Endothelial cell of umbilical vein (primary cell): ENCODE results near the gene CNNM4. TPM values are rescaled to one million over a fixed set of nuclear protein-coding genes. Genes with fewer than 3 reads are reported as not detected.

Source experiments
- BruUV-seq: library from RNA; stranded (reverse); fragments of 400-500 nt; replicated peaks from 2 replicates; lab custom pipeline; 2021; lab: Mats Ljungman, UMichigan
- CTCF ChIA-PET: fragments of 300-600, 350-600 bp; sonication (Branson Sonifier 250); formaldehyde crosslinking; loops from one replicate; lab custom pipeline; 2021; ENCODE audit warnings: antibody characterized with exemption, inconsistent platforms; lab: Charles Lee
- POLR2A ChIA-PET: fragments of 300-600, 350-600 bp; sonication (Branson Sonifier 250); formaldehyde crosslinking; loops from one replicate; lab custom pipeline; 2021; ENCODE audit warnings: antibody characterized with exemption, inconsistent platforms; lab: Charles Lee
- DNase-seq: peaks from one replicate; pipeline ENCODE4 v3.0.0-alpha.2; 2011; ENCODE audit warnings: low read depth, low spot score
- FAIRE-seq: peaks from 2 replicates; lab custom pipeline; 2011; peaks lifted over from hg19 to GRCh38; lab: Jason Lieb, UNC
- H2AFZ ChIP-seq: 2 replicates; pipeline ENCODE4 v1.6.0; 2012; ENCODE audit warnings: low read depth, low read length, control low read depth, inconsistent platforms
- H3K27ac ChIP-seq: 2 replicates; pipeline ENCODE4 v1.5.1; 2011; ENCODE audit warnings: low read depth, mild to moderate bottlenecking, control low read depth, low read length, moderate library complexity; ENCODE audit not compliant: insufficient read depth
- H3K27me3 ChIP-seq, 2 experiments: 2 replicates each; pipeline versions ENCODE4 v1.6.0 to v1.6.1; 2011; ENCODE audit warnings: low read length in 2 of 2, mixed read lengths in 1 of 2; ENCODE audit not compliant: control insufficient read depth in 2 of 2, insufficient read depth in 2 of 2
- H3K36me3 ChIP-seq, 2 experiments: 2 replicates in 1 of 2; 3 replicates in 1 of 2; pipeline ENCODE4 v1.5.1; 2011; ENCODE audit warnings: low read length in 2 of 2, mild to moderate bottlenecking in 1 of 2, moderate library complexity in 1 of 2; ENCODE audit not compliant: control insufficient read depth in 2 of 2, insufficient read depth in 2 of 2; ENCODE audit errors: extremely low read depth in 1 of 2
- H3K4me1 ChIP-seq: 3 replicates; pipeline ENCODE4 v1.5.1; 2011; ENCODE audit warnings: mild to moderate bottlenecking, low read length; ENCODE audit not compliant: control insufficient read depth, insufficient read depth; ENCODE audit errors: extremely low read depth
- H3K4me2 ChIP-seq: 2 replicates; pipeline ENCODE4 v1.6.1; 2011; ENCODE audit warnings: low read length, control low read depth, mixed read lengths; ENCODE audit not compliant: insufficient read depth
- H3K4me3 ChIP-seq, 3 experiments: fragments of 200-600 bp in 1 of 3; sonication (generic), shearing (Covaris generic) in 1 of 3; replicated peaks in 1 of 3; 2 replicates each; pipeline ENCODE4 v1.5.1; 2011 to 2016; ENCODE audit warnings: control low read depth in 3 of 3, low read length in 3 of 3, mild to moderate bottlenecking in 2 of 3, inconsistent platforms in 1 of 3, low read depth in 1 of 3, moderate library complexity in 1 of 3; ENCODE audit not compliant: insufficient read depth in 1 of 3
- H3K79me2 ChIP-seq: 2 replicates; pipeline ENCODE4 v1.6.0; 2012; ENCODE audit warnings: low read length, inconsistent platforms; ENCODE audit not compliant: control insufficient read depth, insufficient read depth
- H3K9ac ChIP-seq: replicated peaks from 2 replicates; pipeline ENCODE3; 2011; ENCODE audit warnings: low read length, control low read depth; ENCODE audit not compliant: insufficient read depth; ENCODE audit errors: extremely low read depth
- H3K9me1 ChIP-seq: replicated peaks from 3 replicates; pipeline ENCODE4 v1.6.0; 2011; ENCODE audit warnings: mild to moderate bottlenecking, low read length; ENCODE audit not compliant: control insufficient read depth, insufficient read depth; ENCODE audit errors: extremely low read depth
- H3K9me3 ChIP-seq: replicated peaks from 2 replicates; pipeline ENCODE4 v1.5.1; 2012; ENCODE audit warnings: low read length, inconsistent platforms; ENCODE audit not compliant: control insufficient read depth, insufficient read depth
- H4K20me1 ChIP-seq: replicated peaks from 2 replicates; pipeline ENCODE3; 2011; ENCODE audit warnings: mild to moderate bottlenecking, low read length; ENCODE audit not compliant: control insufficient read depth, insufficient read depth; ENCODE audit errors: extremely low read depth
- EZH2 ChIP-seq: IDR thresholded peaks from 2 replicates; pipeline ENCODE4 v1.6.1; 2012; ENCODE audit warnings: borderline replicate concordance, low read depth, mild to moderate bottlenecking, moderate library complexity, low read length, inconsistent platforms; ENCODE audit not compliant: severe bottlenecking
- FOS ChIP-seq: IDR thresholded peaks from 2 replicates; pipeline ENCODE4 v1.6.1; 2011; ENCODE audit warnings: mild to moderate bottlenecking, low read length, moderate library complexity, borderline replicate concordance; ENCODE audit not compliant: insufficient read depth
- GATA2 ChIP-seq: IDR thresholded peaks from 2 replicates; pipeline ENCODE4 v1.7.0; 2011; ENCODE audit warnings: low read depth, mild to moderate bottlenecking, moderate library complexity, mixed read lengths, low read length; ENCODE audit not compliant: insufficient read length, insufficient read depth
- JUN ChIP-seq: IDR thresholded peaks from 2 replicates; pipeline ENCODE4 v1.6.1; 2011; ENCODE audit warnings: borderline replicate concordance, low read depth; ENCODE audit not compliant: insufficient read length, insufficient read depth
- MAX ChIP-seq: IDR thresholded peaks from 2 replicates; pipeline ENCODE4 v1.6.1; 2011; ENCODE audit not compliant: insufficient read depth, insufficient read length
- MYC ChIP-seq: IDR thresholded peaks from one replicate; pipeline ENCODE4 v1.6.1; 2011; ENCODE audit warnings: mild to moderate bottlenecking, low read depth, low read length
- POLR2A ChIP-seq: IDR thresholded peaks from 2 replicates; pipeline ENCODE4 v1.6.1; 2012; ENCODE audit warnings: low read depth, mild to moderate bottlenecking, control low read depth, low read length
- POLR2AphosphoS5 ChIP-seq: IDR thresholded peaks from 2 replicates; pipeline ENCODE4 v1.6.1; 2012; ENCODE audit warnings: low read depth, mild to moderate bottlenecking, control low read depth, low read length, moderate library complexity; ENCODE audit not compliant: insufficient read depth
- dilution Hi-C: fragments of 300-500 bp; cut with MboI; formaldehyde crosslinking; loops from one replicate; pipeline ENCODE4 v1.15.0; 2019; ENCODE audit warnings: low sequenced_read_pairs; ENCODE audit not compliant: extremely low pct_ligation_motif_present
- intact Hi-C: fragments of 100-400 bp; cut with micrococcal nuclease; formaldehyde crosslinking; loops from one replicate; pipeline ENCODE4 v1.10.0; 2022
- polyA plus RNA-seq, 4 experiments: library from polyadenylated mRNA; depleted of rRNA in 3 of 4; stranded (reverse) in 3 of 4; unstranded in 1 of 4; fragments of >200 nt; gene quantifications; 2 replicates each; pipeline versions ENCODE4 v1.2.1 to v1.2.3, GENCODE V29; 2011 to 2012; ENCODE audit warnings: missing spikeins in 1 of 4
- total RNA-seq: library from RNA; stranded (reverse); gene quantifications from 2 replicates; pipeline ENCODE4 v1.2.3, GENCODE V29; 2021
- TF ChIP-seq, protein P1 (sequence below), 2 donors: IDR thresholded peaks; 1 replicate in 1 of 2; 2 replicates in 1 of 2; pipeline ENCODE4 v1.5.1; 2011; ENCODE audit warnings: low read length in 2 of 2, mild to moderate bottlenecking in 2 of 2, moderate library complexity in 2 of 2, control low read depth in 1 of 2, inconsistent platforms in 1 of 2, low read depth in 1 of 2; ENCODE audit not compliant: insufficient read depth in 1 of 2; ENCODE audit errors: extremely low read depth in 1 of 2

The CNNM4 gene
- total and polyA plus RNA-seq, 2 donors (not counting 3 experiments of a cell fraction or from before 2014, with no cell fraction given), result 4.7 to 5.3 TPM

- no peak overlapping the region for H3K27ac ChIP-seq
- no TSS peak for BruUV-seq
- no peaks in the 10 kb centered on the region for H3K4me1 ChIP-seq
- ChIA-PET POLR2A (no interaction called here), CTCF (interaction anchor here (0.7 kb wide), 1 partner anchor 157 kb away, joined by 3 read pairs; no protein-coding TSS in a partner anchor)
- H3K9me1 ChIP-seq, result no peaks in the 10 kb centered on the region
- dilution Hi-C loops (no loop called here), intact Hi-C loops (no loop called here)
- TF ChIP-seq, protein P1, sequence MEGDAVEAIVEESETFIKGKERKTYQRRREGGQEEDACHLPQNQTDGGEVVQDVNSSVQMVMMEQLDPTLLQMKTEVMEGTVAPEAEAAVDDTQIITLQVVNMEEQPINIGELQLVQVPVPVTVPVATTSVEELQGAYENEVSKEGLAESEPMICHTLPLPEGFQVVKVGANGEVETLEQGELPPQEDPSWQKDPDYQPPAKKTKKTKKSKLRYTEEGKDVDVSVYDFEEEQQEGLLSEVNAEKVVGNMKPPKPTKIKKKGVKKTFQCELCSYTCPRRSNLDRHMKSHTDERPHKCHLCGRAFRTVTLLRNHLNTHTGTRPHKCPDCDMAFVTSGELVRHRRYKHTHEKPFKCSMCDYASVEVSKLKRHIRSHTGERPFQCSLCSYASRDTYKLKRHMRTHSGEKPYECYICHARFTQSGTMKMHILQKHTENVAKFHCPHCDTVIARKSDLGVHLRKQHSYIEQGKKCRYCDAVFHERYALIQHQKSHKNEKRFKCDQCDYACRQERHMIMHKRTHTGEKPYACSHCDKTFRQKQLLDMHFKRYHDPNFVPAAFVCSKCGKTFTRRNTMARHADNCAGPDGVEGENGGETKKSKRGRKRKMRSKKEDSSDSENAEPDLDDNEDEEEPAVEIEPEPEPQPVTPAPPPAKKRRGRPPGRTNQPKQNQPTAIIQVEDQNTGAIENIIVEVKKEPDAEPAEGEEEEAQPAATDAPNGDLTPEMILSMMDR (IDR thresholded peaks at IDR 0.05; ENCODE audit: extremely low read depth in 1 of 2, insufficient read depth in 1 of 2, low read depth in 1 of 2, low read length in 2 of 2), result no peak
- TF ChIP-seq FOS (no peak), GATA2 (no peak), JUN (no peak), EZH2 (no peak), POLR2AphosphoS5 (no peak), MAX (no peak), POLR2A (no peak), MYC (no peak)
- H3K27me3 ChIP-seq, result no peaks in the 10 kb centered on the region
- H3K4me2 ChIP-seq, result no peak overlapping the region
- H3K36me3 ChIP-seq, result peaks cover 2 to 36% of the 10 kb centered on the region in 2 experiments
- H3K9me3 ChIP-seq, result no peaks in the 10 kb centered on the region
- no peak overlapping the region for H3K9ac ChIP-seq
- DNase-seq (no peak), FAIRE-seq (no peak)
- H3K4me3 ChIP-seq, result no peak overlapping the region
- H4K20me1 ChIP-seq, result no peaks in the 10 kb centered on the region
- H3K79me2 ChIP-seq, result no peaks in the 10 kb centered on the region
- H2AFZ ChIP-seq, result no peak overlapping the region
These were observed 69.4 kb downstream of the CNNM4 start for GRCh38 chr2:96830044-96830562.
